ENCODE results near the gene C2orf76. TPM values are rescaled to one million over a fixed set of nuclear protein-coding genes. Genes with fewer than 3 reads are reported as not detected.
A peak's percentile ranks its signal among the peaks of the same experiment; 100 is the strongest.

Gene C2orf76
- total RNA-seq, result 11.5 and 13.6 TPM in 2 replicates
- 13.6 TPM for total RNA-seq (2013)
- 5.8 and 6.9 TPM in 2 replicates for polyA plus RNA-seq
- polyA minus RNA-seq, result 2.4 and 4.6 TPM in 2 replicates

DNA sequence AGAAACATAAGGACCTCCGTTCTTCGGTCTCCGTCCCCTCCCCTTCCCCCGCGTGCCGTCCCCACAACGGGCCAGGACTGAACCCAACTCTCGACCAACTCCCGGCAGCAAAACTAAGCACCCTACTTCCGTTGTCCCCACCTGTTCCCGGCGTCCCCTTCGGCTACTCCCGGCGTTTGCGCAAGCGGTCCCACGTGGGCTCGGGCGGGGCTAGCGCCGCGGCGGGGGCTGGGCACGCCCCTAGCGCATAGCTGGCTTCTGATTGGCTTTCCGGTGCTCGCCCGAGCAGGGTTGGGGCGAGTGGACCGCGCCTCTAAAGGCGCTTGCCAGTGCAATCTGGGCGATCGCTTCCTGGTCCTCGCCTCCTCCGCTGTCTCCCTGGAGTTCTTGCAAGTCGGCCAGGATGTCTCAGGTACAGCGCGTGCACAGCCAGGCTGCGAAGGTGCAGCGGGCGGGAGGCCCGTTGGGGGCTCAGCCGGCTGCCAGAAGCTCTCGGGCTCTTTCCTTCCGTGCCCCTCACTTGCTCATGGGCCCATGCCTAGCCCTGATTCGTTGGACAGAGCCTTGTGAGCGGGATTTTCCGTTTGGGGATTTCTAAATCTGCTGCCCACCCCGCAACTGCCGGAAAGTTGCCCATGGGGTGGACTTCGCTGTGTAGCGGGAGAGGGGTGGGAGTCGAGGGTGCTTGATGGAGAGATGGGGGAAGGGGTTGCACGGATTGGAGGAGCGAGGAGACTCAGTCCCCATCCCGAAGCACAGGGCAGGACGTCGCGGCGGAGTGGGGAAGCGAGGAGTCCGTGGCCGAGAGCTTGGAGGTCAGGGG lies at the start of gene C2orf76, which contains the start of gene DBI:
C2orf76 (minus strand) TSS at position 186 of the 823 bp plus-strand sequence. CDS start 26,875 bp downstream, outside the sequence.
DBI (plus strand) TSS at position 329 of the 823 bp plus-strand sequence; CDS start at position 404, 75 bp downstream.
- peak within 1 kb of the TSS; percentile 89 for H2AFZ ChIP-seq (ENCODE audit: insufficient read depth, low read depth, low read length, poor library complexity, severe bottlenecking)
- peak within 1 kb of the TSS; percentile 95 for H3K4me2 ChIP-seq (replicated peaks; ENCODE audit: low read depth, low read length, poor library complexity, severe bottlenecking)
- H3K79me2 ChIP-seq (ENCODE audit: control insufficient read depth, insufficient read depth, low read length), result peaks cover 48% of the 10 kb centered on the region
- H3K4me1 ChIP-seq (ENCODE audit: control insufficient read depth in 2 of 2, insufficient read depth in 2 of 2, low read length in 2 of 2), result peaks cover 26 to 44% of the 10 kb centered on the region in 2 donors
- TF ChIP-seq EZH2 (IDR thresholded peaks at IDR 0.05; ENCODE audit: borderline replicate concordance, insufficient read depth, low read depth, low read length, poor library complexity, severe bottlenecking), result no peak
- TF ChIP-seq, protein P1, sequence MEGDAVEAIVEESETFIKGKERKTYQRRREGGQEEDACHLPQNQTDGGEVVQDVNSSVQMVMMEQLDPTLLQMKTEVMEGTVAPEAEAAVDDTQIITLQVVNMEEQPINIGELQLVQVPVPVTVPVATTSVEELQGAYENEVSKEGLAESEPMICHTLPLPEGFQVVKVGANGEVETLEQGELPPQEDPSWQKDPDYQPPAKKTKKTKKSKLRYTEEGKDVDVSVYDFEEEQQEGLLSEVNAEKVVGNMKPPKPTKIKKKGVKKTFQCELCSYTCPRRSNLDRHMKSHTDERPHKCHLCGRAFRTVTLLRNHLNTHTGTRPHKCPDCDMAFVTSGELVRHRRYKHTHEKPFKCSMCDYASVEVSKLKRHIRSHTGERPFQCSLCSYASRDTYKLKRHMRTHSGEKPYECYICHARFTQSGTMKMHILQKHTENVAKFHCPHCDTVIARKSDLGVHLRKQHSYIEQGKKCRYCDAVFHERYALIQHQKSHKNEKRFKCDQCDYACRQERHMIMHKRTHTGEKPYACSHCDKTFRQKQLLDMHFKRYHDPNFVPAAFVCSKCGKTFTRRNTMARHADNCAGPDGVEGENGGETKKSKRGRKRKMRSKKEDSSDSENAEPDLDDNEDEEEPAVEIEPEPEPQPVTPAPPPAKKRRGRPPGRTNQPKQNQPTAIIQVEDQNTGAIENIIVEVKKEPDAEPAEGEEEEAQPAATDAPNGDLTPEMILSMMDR (IDR thresholded peaks at IDR 0.05), result no peak
- DNase-seq (peak; percentile 95), ATAC-seq (ENCODE audit: low read depth) (peak; percentile 96)
- intact Hi-C loops (cut with micrococcal nuclease), result loop anchor here (1.0 to 5.0 kb wide), 8 partner anchors 15 to 886 kb away; partner anchors contain the start of genes PTPN4, RALB, STEAP3 and TMEM177
- peak within 1 kb of the TSS; percentile 94 for H3K9ac ChIP-seq (ENCODE audit: low read length)
- Mint-ChIP-seq H3K27me3 (no peaks in the 10 kb centered on the region), H3K4me3 (peak within 1 kb of the TSS; percentile 99), H3K4me1 (peaks cover 57% of the 10 kb centered on the region), H3K9me3 (ENCODE audit: insufficient read depth) (peaks cover 2% of the 10 kb centered on the region), H3K27ac (peak within 1 kb of the TSS; percentile 92)
- peak within 1 kb of the TSS; percentile 77 to 100 (median 94) for H3K4me3 ChIP-seq (ENCODE audit: control extremely low read depth in 1 of 5, extremely low read depth in 1 of 5, insufficient read depth in 1 of 5, low read depth in 2 of 5, low read length in 4 of 5)
- H3K9me3 ChIP-seq (ENCODE audit: control extremely low read depth in 1 of 3, control insufficient read depth in 2 of 3, insufficient read depth in 1 of 3, low read length in 2 of 3), result no peaks in the 10 kb centered on the region
- H3K27ac ChIP-seq (ENCODE audit: low read length in 2 of 2), result peak within 1 kb of the TSS; percentile 84 to 91
- H4K20me1 ChIP-seq (ENCODE audit: control insufficient read depth, insufficient read depth, low read length, poor library complexity, severe bottlenecking), result peaks cover 17% of the 10 kb centered on the region
- H3K27me3 ChIP-seq (replicated peaks in 1 of 4; ENCODE audit: control extremely low read depth in 1 of 4, control insufficient read depth in 3 of 4, insufficient read depth in 4 of 4, low read length in 3 of 4), result no peaks in the 10 kb centered on the region
- CTCF ChIA-PET, result interaction anchor here (0.8 to 1.2 kb wide), 2 partner anchors 16 to 810 kb away, joined by 3 read pairs; no protein-coding TSS in a partner anchor
- WGBS (ENCODE audit: insufficient coverage), result under 1% methylated on average over 65 of the region's 65 CpGs
- POLR2A ChIA-PET, result interaction anchor here (1.0 kb wide), 1 partner anchor 865 kb away, joined by 4 read pairs; no protein-coding TSS in a partner anchor
- H3K36me3 ChIP-seq (replicated peaks in 1 of 2; ENCODE audit: control extremely low read depth in 1 of 2, control insufficient read depth in 1 of 2, extremely low read depth in 1 of 2, insufficient read depth in 2 of 2, low read length in 1 of 2), result peaks cover 3 to 35% of the 10 kb centered on the region in 2 experiments
